Hepatocyte (in vitro differentiated cells): ENCODE measurements around the gene CHST11.

ENCODE experiments used
- CTCF ChIP-seq: fragments of 200-600 bp; sonication (generic); IDR thresholded peaks from 2 replicates; pipeline ENCODE4 v1.5.1; 2016; ENCODE audit warnings: antibody characterized with exemption, mild to moderate bottlenecking; ENCODE audit not compliant: poor library complexity
- EZH2 ChIP-seq: fragments of 200-600 bp; sonication (generic); IDR thresholded peaks from 2 replicates; pipeline ENCODE4 v1.6.1; 2016; ENCODE audit warnings: antibody characterized with exemption, mild to moderate bottlenecking, borderline replicate concordance

GRCh38 chr12:104769144-104769561, 312.4 kb downstream of the CHST11 start:
- TF ChIP-seq CTCF (no peak), EZH2 (no peak)
